Stimulated activated CD8-positive, alpha-beta memory T cell treated with anti-CD3 and anti-CD28 coated beads, Interleukin-2, amount 100 ng/mL, for 48 hours (primary cell): ENCODE measurements around the gene SLC2A13.
"Not testable (repeated sequence)": the region's sequence is repeated elsewhere in the genome, so short reads cannot be mapped to it uniquely, and the experiment has no call there.

Source experiments
- DNase-seq, 2 donors: peaks; one replicate each; pipeline ENCODE4 v3.0.0-alpha.2; 2020; ENCODE audit warnings: low read depth in 2 of 2

The SLC2A13 gene

DNA sequence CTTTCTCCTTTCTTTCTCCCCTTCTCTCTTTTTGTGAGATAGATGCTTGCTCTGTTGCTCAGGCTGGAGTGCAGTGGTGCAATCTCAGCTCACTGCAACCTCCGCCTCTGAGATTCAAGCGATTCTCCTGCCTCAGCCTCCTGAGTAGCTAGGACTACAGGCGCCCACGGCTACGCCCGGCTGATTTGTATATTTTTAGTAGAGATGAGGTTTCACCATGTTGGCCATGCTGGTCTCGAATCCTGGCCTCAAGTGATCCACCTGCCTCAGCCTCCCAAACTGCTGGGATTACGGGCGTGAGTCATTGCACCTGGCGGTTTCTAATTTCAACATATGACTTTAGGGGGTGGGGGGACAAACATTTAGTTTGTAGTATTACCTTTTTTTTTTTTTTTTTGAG is 293.4 kb downstream of the SLC2A13 start:
- not testable (repeated sequence) for DNase-seq

DNA sequence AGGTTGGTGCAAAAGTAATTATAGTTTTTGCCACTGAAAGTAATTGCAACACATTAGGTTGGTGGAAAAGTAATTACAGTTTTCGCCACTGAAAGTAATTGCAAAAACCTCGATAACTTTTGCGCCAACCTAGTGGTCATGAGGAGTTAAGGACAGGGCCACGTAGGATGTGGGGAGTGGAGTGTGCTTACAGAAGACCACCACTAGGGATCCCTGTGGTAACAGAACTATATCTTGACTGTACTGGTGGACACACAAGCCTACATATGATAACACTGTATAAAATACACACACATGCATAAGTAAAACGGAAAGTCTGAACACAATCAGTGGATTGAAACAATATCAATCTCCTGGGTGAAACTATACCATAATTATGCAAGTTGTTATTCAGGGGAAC is 298.8 kb downstream of the SLC2A13 start:
- DNase-seq = no peak

DNA sequence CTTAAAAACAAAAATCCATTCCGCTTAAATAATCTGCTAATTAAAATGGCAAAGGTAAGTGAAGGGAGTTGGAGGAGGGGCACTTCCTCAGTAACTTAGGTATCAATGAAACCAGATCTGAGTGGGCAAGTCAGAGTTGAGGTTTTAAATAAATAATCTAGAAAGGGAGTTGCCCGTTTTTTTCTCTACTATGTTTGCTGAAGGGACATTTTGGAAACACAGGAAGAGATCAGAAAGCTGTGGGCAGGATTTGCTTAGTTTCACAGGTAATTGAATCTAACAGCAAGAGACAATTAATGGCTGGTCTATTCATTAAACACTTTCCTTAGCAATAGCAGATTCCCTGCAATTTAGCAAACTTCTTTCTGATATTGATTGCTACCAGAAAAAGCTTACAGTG is 300.2 kb downstream of the SLC2A13 start:
- DNase-seq = no peak

DNA sequence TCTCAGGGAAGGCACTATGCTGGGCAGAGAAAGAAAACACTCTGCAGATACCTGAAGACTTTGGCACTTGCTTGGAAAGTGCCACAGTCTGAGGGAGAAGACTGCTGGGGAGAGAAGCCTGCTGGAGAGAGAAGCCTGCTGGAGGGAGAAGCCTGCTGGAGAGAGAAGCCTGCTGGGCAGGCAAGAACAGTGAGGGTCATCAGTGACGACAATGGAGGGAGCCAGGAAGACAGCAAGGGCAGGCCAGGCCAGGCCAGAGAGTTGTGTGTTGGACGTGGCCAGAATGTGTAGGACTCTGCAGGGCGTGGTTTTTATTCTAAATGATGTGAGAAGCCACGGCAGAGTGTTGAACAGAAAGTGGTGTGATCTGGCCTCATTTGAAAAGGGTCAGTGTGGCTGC is 301.0 kb downstream of the SLC2A13 start:
- DNase-seq = no peak

DNA sequence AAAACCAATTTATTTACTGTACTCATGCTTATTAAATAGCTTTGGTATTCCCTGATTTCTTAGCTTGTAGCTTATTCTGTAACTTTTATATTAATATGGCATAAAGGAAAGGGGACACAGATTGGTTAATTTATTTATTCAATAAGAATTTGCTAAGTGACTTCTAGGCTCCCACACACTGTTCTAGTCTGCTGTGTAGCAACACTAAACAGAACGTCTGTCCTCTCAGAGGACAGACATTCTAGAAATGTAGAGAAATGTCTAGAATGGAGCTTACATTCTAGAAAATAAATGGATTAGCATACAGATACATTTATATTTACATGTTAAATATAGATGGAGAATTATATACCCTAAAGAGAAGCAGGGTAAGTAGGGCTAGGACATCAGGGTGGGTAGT is 301.4 kb downstream of the SLC2A13 start:
- DNase-seq = no peak

DNA sequence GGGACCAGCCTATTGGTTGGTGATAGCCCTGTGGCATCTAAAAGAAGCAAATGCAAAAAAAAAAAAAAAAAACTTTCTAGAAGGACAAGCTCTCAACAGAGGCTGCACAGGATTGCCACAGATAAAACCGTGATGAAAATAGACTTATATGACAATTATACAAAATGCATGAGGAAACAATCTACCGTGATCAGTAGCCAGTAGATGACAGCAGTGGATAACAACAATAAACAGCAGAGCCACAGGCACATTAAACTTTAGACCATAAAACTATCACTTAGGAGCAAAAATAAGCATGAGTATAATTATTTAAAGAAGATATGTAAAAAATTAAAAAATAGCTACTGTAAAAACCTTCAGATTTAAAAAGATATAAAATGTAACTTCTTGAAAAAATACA is 302.7 kb downstream of the SLC2A13 start:
- DNase-seq = no peak

DNA sequence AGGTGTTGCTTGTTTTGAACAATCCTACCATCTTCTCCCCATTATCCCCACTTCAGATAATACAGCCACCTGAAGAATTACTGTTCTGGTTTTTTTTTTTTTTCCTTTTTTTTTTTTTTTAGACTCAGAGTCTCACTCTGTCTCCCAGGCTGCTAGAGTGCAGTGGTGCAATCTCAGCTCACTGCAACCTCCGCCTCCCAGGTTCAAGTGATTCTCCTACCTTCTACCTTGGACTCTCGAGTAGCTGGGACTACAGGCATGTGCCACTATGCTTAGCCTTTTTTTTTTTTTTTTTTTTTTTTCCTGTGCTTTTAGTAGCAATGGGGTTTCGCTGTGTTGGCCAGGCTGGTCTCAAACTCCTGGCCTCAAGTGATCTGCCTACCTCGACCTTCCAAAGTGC is 306.9 kb downstream of the SLC2A13 start:
- DNase-seq = no peak

DNA sequence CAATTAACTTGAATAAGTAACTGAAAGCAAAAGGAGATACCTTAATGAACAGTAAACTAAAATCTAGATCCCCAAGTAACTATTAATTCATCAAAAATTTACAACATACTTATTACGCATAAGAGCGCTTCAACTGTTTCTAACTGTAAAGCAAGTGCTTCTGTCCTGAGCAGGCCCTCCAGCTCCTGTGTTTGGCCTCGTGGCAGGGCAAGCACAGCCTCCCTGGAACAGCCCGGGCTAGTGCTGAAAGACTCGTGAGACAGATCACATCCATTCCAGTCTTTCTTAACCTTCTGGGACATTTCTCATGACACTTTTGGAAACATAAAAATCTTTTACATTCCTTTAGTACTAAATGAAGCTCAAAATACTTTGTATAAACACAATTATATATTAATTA is 307.5 kb downstream of the SLC2A13 start:
- no peak for DNase-seq

DNA sequence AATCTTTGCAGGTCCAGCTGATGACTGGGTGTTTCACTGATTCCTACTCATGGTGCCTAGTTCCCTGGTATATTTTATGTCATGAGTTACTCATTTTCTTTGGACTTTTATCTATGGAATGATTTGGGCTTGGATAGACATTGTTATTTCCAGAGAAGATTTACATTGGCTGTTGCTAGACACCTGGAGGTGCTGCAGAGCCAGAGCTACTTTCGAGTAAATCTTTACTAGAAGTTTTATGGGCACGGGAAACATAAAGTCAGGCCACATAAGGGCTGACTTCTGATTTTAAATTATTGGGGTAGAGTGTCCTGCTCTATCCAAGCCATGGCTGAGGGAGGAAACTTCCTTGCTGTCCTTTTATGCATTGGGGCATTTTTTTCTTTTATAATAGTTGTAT is 310.4 kb downstream of the SLC2A13 start:
- DNase-seq = no peak

DNA sequence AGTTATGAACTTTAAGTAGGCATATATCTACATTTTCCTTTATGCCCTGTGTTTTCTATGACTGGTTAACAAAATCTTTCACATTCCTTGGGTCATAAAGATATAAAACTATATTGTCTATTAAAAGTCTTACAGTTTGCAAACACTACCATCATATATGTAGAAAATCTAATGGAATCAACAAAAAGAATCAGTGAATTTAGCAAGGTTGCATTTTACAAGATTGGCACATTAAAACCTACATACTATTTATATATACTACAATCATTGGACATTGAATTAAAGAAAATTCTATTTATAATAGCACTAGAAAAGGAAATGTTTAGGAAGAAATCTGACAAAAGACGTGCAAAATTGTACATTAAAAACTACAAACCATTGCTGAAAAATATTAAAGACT is 312.9 kb downstream of the SLC2A13 start:
- DNase-seq = no peak

DNA sequence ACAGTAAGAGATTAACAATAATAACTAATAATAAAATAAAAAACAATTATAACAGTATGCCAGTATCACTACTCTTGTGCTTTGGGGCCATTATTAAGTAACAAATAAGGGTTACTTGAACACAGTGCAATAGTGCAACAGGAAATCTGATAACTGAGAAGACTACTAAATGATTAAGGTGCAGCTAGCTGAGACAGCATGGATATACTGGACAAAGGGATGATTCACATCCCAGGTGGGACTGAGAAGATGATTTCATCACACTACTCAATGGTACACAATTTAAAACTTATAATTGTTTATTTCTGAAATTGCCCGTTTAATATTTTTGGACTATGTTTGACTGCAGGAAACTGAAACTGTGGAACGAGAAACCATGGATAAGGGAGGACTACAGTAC is 317.6 kb downstream of the SLC2A13 start:
- no peak for DNase-seq

DNA sequence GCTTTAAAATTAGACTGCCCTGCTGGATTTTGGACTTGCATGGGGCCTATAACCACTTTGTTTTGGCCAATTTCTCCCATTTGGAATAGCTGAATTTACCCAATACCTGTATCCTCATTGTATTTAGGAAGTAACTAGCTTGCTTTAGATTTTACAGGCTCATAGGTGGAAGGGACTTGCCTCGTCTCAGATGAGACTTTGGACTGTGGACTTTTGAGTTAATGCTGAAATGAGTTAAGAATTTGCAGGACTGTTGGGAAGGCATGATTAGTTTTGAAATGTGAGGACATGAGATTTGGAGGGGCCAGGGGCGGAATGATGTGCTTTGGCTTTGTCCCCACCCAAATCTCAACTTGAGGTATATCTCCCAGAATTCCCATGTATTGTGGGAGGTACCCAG is 320.1 kb downstream of the SLC2A13 start:
- DNase-seq = not testable (repeated sequence)

DNA sequence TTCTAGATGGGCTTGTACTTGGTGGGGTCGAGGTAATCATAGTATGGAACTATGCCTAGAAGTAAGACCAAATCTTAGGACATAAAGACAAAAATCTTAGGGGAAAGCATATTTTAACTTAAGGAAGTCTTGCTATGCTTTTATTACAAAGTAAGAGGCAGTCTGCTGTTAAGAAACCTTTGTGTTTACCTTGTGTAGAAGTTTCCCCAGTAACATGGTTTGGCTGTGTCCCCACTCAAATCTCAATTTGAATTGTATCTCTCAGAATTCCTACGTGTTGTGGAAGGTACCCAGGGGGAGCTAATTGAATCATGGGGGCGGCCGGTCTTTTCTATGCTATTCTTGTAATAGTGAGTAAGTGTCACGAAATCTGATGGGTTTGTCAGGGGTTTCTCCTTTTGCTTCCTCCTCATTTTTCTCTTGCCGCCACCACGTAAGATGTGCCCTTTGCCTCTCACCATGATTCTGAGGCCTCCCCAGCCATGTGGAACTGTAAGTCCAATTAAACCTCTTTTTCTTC is 323.8 kb downstream of the SLC2A13 start:
- no peak for DNase-seq

DNA sequence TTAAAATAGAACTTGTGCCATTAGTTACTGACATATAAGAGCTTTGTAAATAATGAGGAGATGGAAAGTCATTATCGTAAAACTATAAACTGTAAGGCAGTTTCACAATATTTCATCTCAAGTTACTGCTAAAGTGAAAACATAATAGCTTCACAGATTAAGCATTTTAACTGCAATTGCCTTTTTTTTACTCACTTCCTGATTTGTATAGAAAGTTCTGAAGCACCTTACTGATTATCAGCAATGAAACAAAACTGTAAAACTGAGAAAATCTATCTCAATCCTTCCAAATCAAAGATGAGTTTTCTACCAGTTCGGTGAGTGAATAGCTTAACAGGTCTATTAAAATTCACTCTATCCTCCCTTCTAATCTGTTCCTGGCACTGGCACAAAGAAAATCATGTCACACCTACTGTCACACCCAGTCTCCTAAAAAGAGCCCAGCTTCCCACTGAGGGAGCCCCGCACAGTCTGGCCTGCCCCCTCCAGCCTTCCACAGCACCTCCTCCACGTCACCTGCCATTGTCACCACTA is 324.9 kb downstream of the SLC2A13 start:
- DNase-seq = no peak

DNA sequence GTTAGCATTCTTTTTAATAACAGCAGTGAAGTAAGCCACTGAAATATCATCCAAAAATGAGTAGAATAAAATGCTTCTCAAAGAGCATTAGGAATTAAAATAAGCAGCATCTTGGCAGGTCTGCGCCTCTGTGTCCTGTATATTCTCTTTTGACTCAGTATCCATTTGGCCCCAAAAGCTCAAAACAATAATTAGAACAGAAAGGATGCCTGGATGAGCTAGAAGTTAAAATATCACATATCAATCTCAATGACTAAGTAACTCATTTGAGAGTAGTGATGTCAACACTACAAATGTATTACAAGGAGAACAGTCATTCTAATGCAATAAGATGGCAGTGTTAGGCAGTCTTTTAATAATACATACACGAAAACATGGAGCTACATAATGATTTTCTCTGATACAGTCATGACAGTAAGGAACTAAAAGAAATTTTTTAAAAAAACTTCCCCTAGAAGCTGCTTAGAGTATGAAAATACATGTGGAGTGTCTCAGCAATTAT is 325.4 kb downstream of the SLC2A13 start:
- no peak for DNase-seq

DNA sequence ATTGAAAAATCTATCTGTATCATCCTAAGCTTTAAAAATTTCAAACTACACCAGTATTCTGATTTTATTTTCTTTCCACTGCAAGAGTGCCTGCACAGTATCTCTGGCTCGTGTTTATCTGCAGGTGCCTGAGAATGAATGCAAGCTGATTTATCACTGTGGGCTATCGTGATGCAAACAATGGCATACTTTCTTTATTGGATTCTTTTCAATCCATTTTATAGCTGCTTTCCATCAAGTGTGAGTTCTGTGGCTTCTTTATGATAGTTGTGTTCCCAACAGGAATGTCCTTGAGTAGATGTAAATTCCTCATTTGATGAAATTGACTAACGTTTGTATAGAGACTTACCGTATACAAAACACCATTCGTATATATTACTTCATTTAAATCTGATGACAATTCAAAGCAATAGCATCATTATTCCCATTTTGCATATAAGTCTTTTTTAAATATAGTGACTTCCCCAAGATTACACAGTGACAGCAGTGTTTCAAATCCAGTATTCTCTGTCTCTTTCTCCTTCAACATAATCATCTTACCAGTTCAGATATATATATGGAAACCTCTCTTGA is 326.0 kb downstream of the SLC2A13 start:
- DNase-seq = no peak

DNA sequence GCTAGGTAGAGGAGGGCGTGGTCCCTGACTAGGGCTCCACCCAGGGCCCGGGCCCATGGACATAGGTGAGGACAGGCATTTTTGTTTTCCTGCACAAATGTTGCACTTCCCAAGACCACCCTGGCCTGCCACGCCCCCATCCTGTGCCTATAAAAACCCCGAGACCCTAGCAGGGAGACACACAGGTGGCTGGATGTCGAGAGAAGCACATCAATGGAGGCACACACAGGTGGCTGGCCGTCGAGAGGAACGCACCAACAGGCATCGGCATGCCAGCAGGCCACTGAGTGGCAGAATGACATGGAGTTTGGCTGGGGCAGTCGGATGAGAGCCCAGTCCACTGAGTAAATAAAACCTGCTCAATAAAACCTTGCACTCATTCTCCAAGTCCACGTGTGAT is 328.4 kb downstream of the SLC2A13 start:
- DNase-seq = no peak

DNA sequence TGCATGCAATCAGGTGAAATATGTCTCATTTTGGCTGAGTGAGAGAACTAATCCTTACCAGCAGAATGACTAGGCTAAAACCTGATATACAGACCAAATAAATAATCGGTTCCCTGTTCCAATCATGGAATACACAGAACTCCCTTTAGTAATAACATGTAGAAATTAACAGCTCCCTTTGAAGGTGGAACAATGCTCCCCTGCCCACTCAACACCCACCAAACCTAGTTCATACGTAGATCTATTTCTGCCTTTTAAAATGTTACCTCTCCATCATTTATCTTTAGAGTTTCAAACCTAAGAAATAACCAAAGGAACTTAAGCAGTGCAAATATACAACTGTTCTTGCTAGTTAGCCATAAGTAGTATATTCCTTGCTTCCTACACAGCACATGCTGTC is 332.6 kb downstream of the SLC2A13 start:
- no peak for DNase-seq

DNA sequence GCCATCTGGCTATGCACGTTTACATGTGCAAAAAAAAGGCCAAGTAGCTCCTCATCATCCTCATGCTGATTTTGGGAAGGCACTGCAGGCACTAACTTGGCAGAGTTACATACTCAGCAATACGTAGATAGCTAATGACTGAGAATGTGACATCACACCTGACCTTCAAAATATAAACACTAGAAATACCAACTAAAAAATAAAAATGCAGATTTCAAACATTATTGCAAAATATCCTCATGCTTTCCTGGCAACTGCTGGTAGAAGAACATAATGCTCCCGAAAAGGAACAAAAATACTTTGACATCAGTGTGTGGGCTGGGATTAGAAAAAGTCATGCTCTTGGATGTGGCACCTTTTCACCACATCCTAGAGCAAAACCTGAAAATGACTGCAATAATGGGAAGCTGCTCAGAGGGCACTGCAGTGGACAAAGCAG is 333.0 kb downstream of the SLC2A13 start:
- DNase-seq = no peak

DNA sequence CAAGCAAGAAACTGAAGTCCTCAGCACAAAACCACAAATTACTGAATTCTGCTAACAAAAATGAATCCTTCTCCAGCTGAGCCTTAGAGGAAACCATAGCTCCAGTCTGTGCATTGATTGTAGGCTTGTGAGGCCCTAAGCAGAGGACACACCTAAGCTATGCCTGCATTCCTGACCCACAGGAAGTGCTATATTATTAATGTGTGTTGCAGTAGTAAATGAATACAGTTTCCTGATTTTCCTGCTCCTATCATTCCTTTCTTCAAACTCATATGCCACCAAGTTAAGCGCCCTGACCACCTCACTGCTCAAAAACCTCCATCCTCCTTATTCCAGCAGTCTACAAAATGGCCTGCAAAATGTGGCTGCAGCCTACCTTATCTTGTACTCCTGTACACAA is 334.4 kb downstream of the SLC2A13 start:
- no peak for DNase-seq

DNA sequence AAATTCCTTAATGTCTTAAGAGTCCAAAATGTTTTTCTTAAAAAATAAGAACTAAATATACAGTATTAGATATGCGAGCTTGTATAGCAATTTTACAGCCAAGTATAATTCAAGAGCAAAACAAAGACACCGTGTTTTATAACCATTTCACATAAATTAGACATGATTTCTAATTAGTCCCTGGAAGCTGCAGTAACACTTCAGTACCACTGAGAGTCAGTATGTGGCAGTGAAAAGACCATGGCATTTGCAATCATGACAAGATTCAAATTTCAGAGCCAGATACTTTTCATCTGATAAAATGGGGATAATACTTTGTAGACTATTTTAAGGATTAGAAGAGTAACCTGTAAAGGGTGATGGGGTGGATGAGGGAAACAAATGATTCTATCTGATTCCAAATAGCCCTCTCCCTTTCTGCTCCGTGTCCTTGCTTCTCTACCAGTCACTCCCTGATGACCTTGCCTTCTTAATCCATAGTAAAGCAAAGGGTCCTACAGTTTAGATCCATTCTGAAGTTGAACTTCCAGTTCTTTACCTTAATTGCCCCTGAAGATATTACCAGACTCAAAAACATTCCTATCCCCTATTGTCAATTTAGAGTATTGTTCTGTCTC is 340.8 kb downstream of the SLC2A13 start:
- DNase-seq = no peak

DNA sequence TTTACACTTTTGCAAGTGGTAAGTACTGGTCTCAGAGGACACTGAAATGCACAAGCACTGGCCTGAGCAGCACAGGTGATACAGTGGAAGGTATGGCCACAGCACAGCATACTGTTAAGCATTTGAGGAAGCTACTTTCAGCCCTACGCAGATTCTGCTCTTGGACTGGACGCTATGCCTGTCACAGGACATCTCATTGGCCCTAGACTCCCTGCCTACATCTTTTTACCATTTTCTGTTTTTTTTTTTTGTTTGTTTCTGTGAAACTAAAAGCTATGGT is 342.1 kb downstream of the SLC2A13 start:
- no peak for DNase-seq

DNA sequence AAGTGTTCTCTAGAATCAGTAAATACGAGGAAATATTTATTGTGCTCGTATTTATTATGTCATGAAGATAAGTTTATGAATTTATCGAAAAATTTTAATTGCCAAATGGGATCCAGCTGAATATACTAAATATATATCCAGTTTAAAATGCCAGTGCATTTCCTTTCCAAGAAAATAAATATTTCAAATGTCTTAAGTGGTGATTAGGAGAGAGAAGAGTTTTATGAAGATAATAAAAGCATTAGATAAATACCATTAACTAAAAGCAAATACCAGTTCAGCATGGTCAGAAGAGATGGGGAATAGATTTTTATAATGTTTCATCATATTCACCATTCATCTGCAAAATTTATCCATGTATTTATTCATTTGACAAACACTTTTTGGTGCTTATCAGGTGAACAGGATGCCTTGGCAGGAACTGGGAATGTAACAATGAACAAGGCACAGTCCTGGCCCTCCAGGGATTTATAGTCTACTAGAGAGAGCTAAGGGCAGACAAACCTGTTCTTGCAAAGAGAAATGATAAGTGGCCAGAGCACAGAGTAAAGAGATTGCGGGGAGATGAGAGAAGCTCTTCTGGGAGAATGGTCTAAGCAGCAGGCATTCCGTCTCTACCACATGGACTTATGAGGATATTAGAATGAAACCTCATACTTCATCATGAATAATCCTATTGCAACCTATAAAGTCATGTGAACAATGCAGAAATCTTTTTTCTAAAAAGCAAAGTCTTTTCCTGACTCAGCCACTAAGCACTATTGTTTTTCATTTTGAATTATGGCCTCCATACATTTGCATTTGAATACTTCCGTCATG is 342.6 kb downstream of the SLC2A13 start:
- no peak for DNase-seq
